SK-N-SH treated with all-trans-retinoic acid at 6 μM for 48 hours (cell line): Measurements from ENCODE around the gene TAS2R3.

ENCODE experiments used
- ARNTL ChIP-seq: fragments of 450-650 bp; formaldehyde crosslinking; IDR thresholded peaks from 2 replicates; pipeline ENCODE4 v1.5.0; 2020; ENCODE audit warnings: low read depth, mild to moderate bottlenecking, moderate library complexity, borderline replicate concordance
- CREB5 ChIP-seq: fragments of 250-450 bp; sonication (Bioruptor Pico); IDR thresholded peaks from 2 replicates; pipeline ENCODE4 v1.5.1; 2020; ENCODE audit warnings: low read depth, mild to moderate bottlenecking, moderate library complexity
- ISL1 ChIP-seq: fragments of 250-450 bp; sonication (Bioruptor Pico); IDR thresholded peaks from 2 replicates; pipeline ENCODE4 v2.1.2; 2022; ENCODE audit warnings: mild to moderate bottlenecking, moderate library complexity
- PATZ1 ChIP-seq: fragments of 250-450 bp; sonication (Bioruptor Pico); IDR thresholded peaks from 2 replicates; pipeline ENCODE4 v1.8.0; 2020; ENCODE audit warnings: mild to moderate bottlenecking, moderate library complexity, borderline replicate concordance

- no peak for TF ChIP-seq ARNTL (CRISPR knock-in tag)
- no peak for TF ChIP-seq CREB5 (CRISPR knock-in tag)
- no peak for TF ChIP-seq ISL1 (CRISPR knock-in tag)
- TF ChIP-seq PATZ1 (CRISPR knock-in tag) = no peak
Measured at GRCh38 chr7:141731476-141732149, 32.3 kb upstream of the TAS2R3 start.
